Large intestine (tissue), 3 donors: ENCODE results near the gene FAM177A1. TPM values are rescaled to one million over a fixed set of nuclear protein-coding genes. Genes with fewer than 3 reads are reported as not detected.
"Not testable (repeated sequence)": the region's sequence is repeated elsewhere in the genome, so short reads cannot be mapped to it uniquely, and the experiment has no call there.

Experiments used
- DNase-seq, 2 donors: peaks; one replicate each; pipeline versions ENCODE4 v3.0.0 to v3.0.0-alpha.2; 2013
- H3K27ac ChIP-seq: one replicate; pipeline ENCODE4 v1.5.1; 2013; ENCODE audit warnings: low read length
- H3K27me3 ChIP-seq: 2 replicates; pipeline ENCODE4 v1.6.1; 2013; ENCODE audit warnings: low read length; ENCODE audit not compliant: control insufficient read depth, insufficient read depth
- H3K36me3 ChIP-seq: 2 replicates; pipeline ENCODE4 v1.6.1; 2013; ENCODE audit warnings: low read length; ENCODE audit not compliant: control insufficient read depth, insufficient read depth
- H3K4me1 ChIP-seq: one replicate; pipeline ENCODE4 v1.6.1; 2013; ENCODE audit warnings: low read length; ENCODE audit not compliant: control insufficient read depth, insufficient read depth
- H3K4me3 ChIP-seq: one replicate; pipeline ENCODE4 v1.5.1; 2013; ENCODE audit warnings: low read length
- H3K9me3 ChIP-seq: one replicate; pipeline ENCODE4 v1.6.1; 2013; ENCODE audit warnings: mild to moderate bottlenecking, low read depth, low read length, moderate library complexity; ENCODE audit not compliant: control insufficient read depth
- WGBS: methylation state at CpG from one replicate; pipeline ENCODE4 v1.1.5; 2013; ENCODE audit warnings: low lambda C conversion rate; ENCODE audit not compliant: insufficient coverage; 5-methylcytosine and 5-hydroxymethylcytosine counted together
- polyA plus RNA-seq: library from polyadenylated mRNA; unstranded; fragments of 120-200 nt; gene quantifications from one replicate; pipeline ENCODE4 v1.2.1, GENCODE V29; 2013

FAM177A1 gene
- polyA plus RNA-seq, 1 donor, result 80.4 TPM

GRCh38 chr14:35032562-35032961, 13.5 kb upstream of the FAM177A1 start:
- WGBS, result no CpG with 5 or more reads among the region's 2 CpGs
- H3K36me3 ChIP-seq, result peaks cover 22% of the 10 kb centered on the region

GRCh38 chr14:35034440-35034833, 11.6 kb upstream of the FAM177A1 start:
- Histone ChIP-seq H3K27ac (no peak overlapping the region), H3K36me3 (peaks cover 11% of the 10 kb centered on the region)

More at GRCh38 chr14:35032562-35032961, 13.5 kb upstream of the FAM177A1 start:
- H3K27me3 ChIP-seq, result no peaks in the 10 kb centered on the region
- no peak overlapping the region for H3K4me3 ChIP-seq
- H3K9me3 ChIP-seq, result peaks cover 9% of the 10 kb centered on the region
- no peaks in the 10 kb centered on the region for H3K4me1 ChIP-seq
- DNase-seq, result no peak
- no peak overlapping the region for H3K27ac ChIP-seq

GRCh38 chr14:35034944-35035554, 11.0 kb upstream of the FAM177A1 start:
- H3K27me3 ChIP-seq, H3K4me3 ChIP-seq, H3K4me1 ChIP-seq, H3K9me3 ChIP-seq, H3K36me3 ChIP-seq, H3K27ac ChIP-seq: not testable (repeated sequence)
- whole genome bisulfite sequencing, result 56% methylated on average over 2 of the region's 5 CpGs
- peak in 1 of 2 donors; percentile 50 for DNase-seq

More at GRCh38 chr14:35034440-35034833, 11.6 kb upstream of the FAM177A1 start:
- H3K27me3 ChIP-seq, result no peaks in the 10 kb centered on the region
- no CpG with 5 or more reads among the region's 5 CpGs for WGBS
- no peak overlapping the region for H3K4me3 ChIP-seq
- DNase-seq, result no peak
- H3K4me1 ChIP-seq, result no peaks in the 10 kb centered on the region
- H3K9me3 ChIP-seq, result peaks cover 9% of the 10 kb centered on the region

DNA sequence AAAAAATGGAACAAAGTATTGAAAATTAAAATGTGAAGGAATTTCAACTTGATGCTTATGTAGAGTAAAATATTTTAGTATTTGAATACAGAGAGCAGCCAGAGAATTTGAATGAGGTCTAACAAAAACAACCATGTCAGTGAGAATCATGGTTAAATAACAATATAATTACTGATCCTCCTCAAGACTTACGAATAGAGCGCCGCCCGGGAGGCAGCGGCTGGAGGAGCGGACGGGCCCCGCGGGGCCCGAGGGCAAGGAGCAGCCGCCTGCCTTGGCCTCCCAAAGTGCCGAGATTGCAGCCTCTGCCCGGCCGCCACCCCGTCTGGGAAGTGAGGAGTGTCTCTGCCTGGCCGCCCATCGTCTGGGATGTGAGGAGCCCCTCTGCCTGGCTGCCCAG, 7.8 kb upstream of the FAM177A1 start:
- not testable (repeated sequence) for H3K4me1 ChIP-seq, H3K27me3 ChIP-seq, H3K27ac ChIP-seq, DNase-seq, H3K4me3 ChIP-seq, H3K9me3 ChIP-seq, H3K36me3 ChIP-seq
- WGBS, result no CpG with 5 or more reads among the region's 17 CpGs

GRCh38 chr14:35042632-35043031, 3.4 kb upstream of the FAM177A1 start:
- no CpG with 5 or more reads among the region's 3 CpGs for WGBS
- Histone ChIP-seq H3K27ac (no peak overlapping the region), H3K9me3 (no peaks in the 10 kb centered on the region)

GRCh38 chr14:35043046-35043445, 3.0 kb upstream of the FAM177A1 start:
- no peak overlapping the region for H3K4me3 ChIP-seq
- H3K27me3 ChIP-seq, result no peaks in the 10 kb centered on the region
- no peaks in the 10 kb centered on the region for H3K9me3 ChIP-seq
- H3K36me3 ChIP-seq, result no peaks in the 10 kb centered on the region
- DNase-seq, result no peak
- WGBS, result no CpG with 5 or more reads among the region's 2 CpGs
- H3K27ac ChIP-seq, result no peak overlapping the region
- peaks cover 5% of the 10 kb centered on the region for H3K4me1 ChIP-seq

More at GRCh38 chr14:35042632-35043031, 3.4 kb upstream of the FAM177A1 start:
- DNase-seq, result no peak
- H3K27me3 ChIP-seq, result no peaks in the 10 kb centered on the region
- peaks cover 1% of the 10 kb centered on the region for H3K4me1 ChIP-seq
- H3K4me3 ChIP-seq, result no peak overlapping the region
- no peaks in the 10 kb centered on the region for H3K36me3 ChIP-seq

DNA sequence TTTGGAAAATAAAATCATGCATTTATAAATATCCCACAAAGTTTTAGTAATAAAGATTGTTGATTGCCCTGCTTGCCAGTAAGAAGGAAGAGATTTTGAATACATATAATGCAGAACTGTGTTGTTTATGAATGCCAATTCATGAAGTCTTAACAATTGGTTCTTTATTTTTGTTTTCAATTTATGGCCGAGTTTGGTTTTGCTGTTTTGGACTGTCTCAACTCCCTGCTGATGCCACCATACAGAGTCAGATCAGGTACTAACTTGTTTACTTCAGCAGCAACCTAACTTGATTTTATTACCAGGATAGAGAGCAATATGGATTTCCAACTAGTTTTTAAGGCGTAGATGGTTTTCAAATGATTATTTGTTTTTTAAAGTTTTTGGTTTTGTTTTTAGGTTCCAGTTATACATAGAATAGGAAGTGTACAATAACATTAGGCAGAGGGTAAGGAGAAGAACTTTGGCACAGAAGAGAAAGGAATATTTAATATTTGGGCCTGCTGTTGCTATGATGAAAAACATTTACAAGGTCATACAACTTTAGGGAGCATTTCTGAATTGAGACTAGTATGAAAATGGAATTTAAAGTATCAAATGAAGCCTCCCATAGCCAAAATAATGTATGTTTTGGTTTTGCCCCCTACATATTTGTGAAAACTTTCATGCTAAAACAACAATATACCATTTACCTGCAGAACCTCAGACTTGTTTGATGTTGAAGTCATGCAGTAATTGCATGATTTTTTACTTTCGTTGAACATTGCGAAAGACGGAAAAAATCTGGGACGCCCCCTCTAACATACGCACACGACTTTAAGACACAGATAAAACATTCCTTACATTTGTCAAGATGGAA, 904 bp upstream of the FAM177A1 start:
- WGBS, result 51% methylated on average over 4 of the region's 8 CpGs
- Histone ChIP-seq H3K4me3 (peak overlapping the region; percentile 63), H3K36me3 (peaks cover 10% of the 10 kb centered on the region), H3K4me1 (peaks cover 5% of the 10 kb centered on the region), H3K9me3 (no peaks in the 10 kb centered on the region), H3K27ac (peak overlapping the region; percentile 92), H3K27me3 (no peaks in the 10 kb centered on the region)
- peak in 1 of 2 donors; percentile 36 for DNase-seq

- no peaks in the 10 kb centered on the region for H3K9me3 ChIP-seq
- DNase-seq, result no peak
- peaks cover 5% of the 10 kb centered on the region for H3K4me1 ChIP-seq
- WGBS, result no CpG with 5 or more reads among the region's 6 CpGs
- no peaks in the 10 kb centered on the region for H3K27me3 ChIP-seq
- H3K4me3 ChIP-seq, result peak overlapping the region; percentile 63
- peak overlapping the region; percentile 92 for H3K27ac ChIP-seq
- peaks cover 11% of the 10 kb centered on the region for H3K36me3 ChIP-seq
These were observed 349 bp upstream of the FAM177A1 start for GRCh38 chr14:35045798-35046047.

- Histone ChIP-seq H3K9me3 (no peaks in the 10 kb centered on the region), H3K4me1 (peaks cover 5% of the 10 kb centered on the region), H3K4me3 (peak overlapping the region; percentile 97), H3K27ac (peak overlapping the region; percentile 100), H3K27me3 (no peaks in the 10 kb centered on the region), H3K36me3 (peaks cover 17% of the 10 kb centered on the region)
- DNase-seq, result peak; percentile 43 to 85
- WGBS, result 15% methylated on average over 2 of the region's 23 CpGs
These were observed 872 bp downstream of the FAM177A1 start for GRCh38 chr14:35046751-35047536.

DNA sequence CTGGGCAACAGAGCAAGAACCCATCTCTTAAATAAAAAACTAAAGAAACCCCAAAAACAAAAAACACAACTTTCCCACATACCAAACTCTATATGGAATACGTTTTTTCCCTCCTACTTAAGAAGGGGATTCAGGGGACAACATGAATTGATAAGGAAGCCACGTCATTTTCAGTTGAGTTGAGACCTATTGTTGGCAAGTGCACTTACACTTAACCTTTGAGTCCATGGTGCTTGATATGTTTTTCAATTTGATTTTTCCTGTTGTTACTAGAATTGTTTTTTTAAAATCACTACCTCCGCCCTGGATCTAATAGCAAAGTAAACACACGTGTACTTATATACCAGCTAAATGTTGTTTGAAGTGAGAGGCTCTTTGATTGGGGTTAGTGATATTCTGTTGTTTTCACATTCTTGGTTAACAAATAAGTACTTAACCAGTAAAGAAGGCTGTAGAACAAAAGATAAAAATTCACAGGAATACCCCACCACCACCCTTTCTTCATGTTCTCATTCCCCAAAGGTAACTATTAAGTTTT, 2.0 kb downstream of the FAM177A1 start:
- no peaks in the 10 kb centered on the region for H3K27me3 ChIP-seq
- H3K36me3 ChIP-seq, result peaks cover 17% of the 10 kb centered on the region
- no peak overlapping the region for H3K27ac ChIP-seq
- peak; percentile 15 to 54 for DNase-seq
- H3K4me3 ChIP-seq, result no peak overlapping the region
- H3K9me3 ChIP-seq, result no peaks in the 10 kb centered on the region
- 43% methylated on average over 2 of the region's 4 CpGs for WGBS
- peaks cover 5% of the 10 kb centered on the region for H3K4me1 ChIP-seq
